ENCODE results near the gene MAMSTR. TPM values are rescaled to one million over a fixed set of nuclear protein-coding genes. Genes with fewer than 3 reads are reported as not detected.
A peak's percentile ranks its signal among the peaks of the same experiment; 100 is the strongest.
"Not testable (repeated sequence)": the region's sequence is repeated elsewhere in the genome, so short reads cannot be mapped to it uniquely, and the experiment has no call there.

The MAMSTR gene
- total and polyA plus RNA-seq, 2 experiments from 2014 or later: 0.22 to 2.7 TPM

DNA sequence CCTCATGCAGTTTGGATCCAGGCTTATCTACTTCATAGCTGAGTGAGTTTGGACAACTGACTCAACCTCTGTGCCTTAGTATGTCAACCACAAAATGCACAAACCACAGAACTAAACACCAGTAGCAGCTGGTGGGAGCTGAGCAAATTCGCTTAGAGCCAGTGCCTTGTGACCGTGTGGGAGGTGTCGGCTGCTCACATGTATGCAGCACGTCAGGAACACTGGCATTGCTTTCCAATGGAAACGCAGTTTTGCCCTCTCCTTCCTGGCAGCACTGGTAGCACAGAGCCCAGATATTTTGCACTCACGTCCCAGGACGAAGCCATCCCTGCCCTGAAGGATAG, 38.4 kb downstream of the MAMSTR start:
- no peak overlapping the region for H3K4me2 ChIP-seq (ENCODE audit: unreplicated experiment)
- no peak overlapping the region for H3K27ac ChIP-seq
- H3F3A ChIP-seq (ENCODE audit: insufficient read depth): no peaks in the 10 kb centered on the region
- no peak overlapping the region for H3K4me3 ChIP-seq
- H2AFZ ChIP-seq: no peak overlapping the region
- peak; percentile 25 for DNase-seq
- no peaks in the 10 kb centered on the region for H3K4me1 ChIP-seq (ENCODE audit: insufficient read depth)
- 73 to 78% methylated on average over 7 of the region's 7 CpGs for WGBS, 2 experiments (ENCODE audit: low coverage in 1 of 2, low lambda C conversion rate in 2 of 2, missing lambda C conversion rate in 2 of 2)
- H3K9me3 ChIP-seq (ENCODE audit: low read depth): no peaks in the 10 kb centered on the region
- H3K36me3 ChIP-seq (ENCODE audit: low read depth): no peaks in the 10 kb centered on the region
- in situ Hi-C loops (cut with MboI): no loop called here
- no peak for TF ChIP-seq EZH2 (IDR thresholded peaks at IDR 0.05; ENCODE audit: insufficient read depth, poor library complexity, severe bottlenecking)
- TF ChIP-seq EZH2phosphoT487 (IDR thresholded peaks at IDR 0.05; ENCODE audit: insufficient read depth, low read depth): no peak
- H4K20me1 ChIP-seq (ENCODE audit: insufficient read depth): no peaks in the 10 kb centered on the region
- no peaks in the 10 kb centered on the region for H3K9me2 ChIP-seq (ENCODE audit: insufficient read depth)
- H3K9ac ChIP-seq: no peak overlapping the region
- no peaks in the 10 kb centered on the region for H3K27me3 ChIP-seq (replicated peaks; ENCODE audit: insufficient read depth)
- H3K79me2 ChIP-seq (ENCODE audit: insufficient read depth): no peaks in the 10 kb centered on the region

DNA sequence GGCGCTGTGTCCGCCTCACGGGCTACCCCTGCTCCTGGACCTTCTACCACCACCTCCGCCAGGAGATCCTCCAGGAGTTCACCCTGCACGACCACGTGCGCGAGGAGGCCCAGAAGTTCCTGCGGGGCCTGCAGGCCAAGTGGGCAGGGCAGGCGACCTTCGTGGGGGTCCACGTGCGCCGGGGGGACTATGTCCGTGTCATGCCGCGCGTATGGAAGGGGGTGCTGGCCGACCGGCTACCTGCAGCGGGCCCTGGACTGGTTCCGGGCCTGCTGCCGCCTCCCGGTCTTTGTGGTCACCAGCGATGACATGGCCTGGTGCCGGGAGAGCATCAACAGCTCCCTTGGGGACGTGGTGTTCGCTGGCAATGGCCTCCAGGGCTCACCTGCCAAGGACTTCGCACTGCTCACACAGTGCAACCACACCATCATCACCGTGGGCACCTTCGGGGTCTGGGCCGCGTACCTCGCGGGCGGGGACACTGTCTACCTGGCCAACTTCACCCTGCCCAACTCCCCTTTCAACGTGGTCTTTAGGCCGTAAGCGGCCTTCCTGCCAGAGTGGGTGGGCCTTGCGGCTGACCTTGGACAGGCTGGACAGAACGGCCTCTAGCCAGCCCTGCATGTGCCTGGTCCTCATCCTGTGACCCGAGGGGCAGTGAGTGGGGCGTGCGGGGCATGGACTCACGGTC, 38.9 kb downstream of the MAMSTR start:
- no peaks in the 10 kb centered on the region for H4K20me1 ChIP-seq (ENCODE audit: insufficient read depth)
- H3K9me2 ChIP-seq (ENCODE audit: insufficient read depth): no peaks in the 10 kb centered on the region
- in situ Hi-C loops (cut with MboI): no loop called here
- H3K27ac ChIP-seq: no peak overlapping the region
- H3K4me1 ChIP-seq (ENCODE audit: insufficient read depth): no peaks in the 10 kb centered on the region
- H2AFZ ChIP-seq: no peak overlapping the region
- no peaks in the 10 kb centered on the region for H3F3A ChIP-seq (ENCODE audit: insufficient read depth)
- DNase-seq: no peak
- TF ChIP-seq EZH2phosphoT487 (IDR thresholded peaks at IDR 0.05; ENCODE audit: insufficient read depth, low read depth): no peak
- no peak for TF ChIP-seq EZH2 (IDR thresholded peaks at IDR 0.05; ENCODE audit: insufficient read depth, poor library complexity, severe bottlenecking)
- no peaks in the 10 kb centered on the region for H3K9me3 ChIP-seq (ENCODE audit: low read depth)
- WGBS, 2 experiments (ENCODE audit: low coverage in 1 of 2, low lambda C conversion rate in 2 of 2, missing lambda C conversion rate in 2 of 2): 86% methylated on average over 36 to 45 of the region's 45 CpGs
- no peaks in the 10 kb centered on the region for H3K79me2 ChIP-seq (ENCODE audit: insufficient read depth)
- H3K27me3 ChIP-seq (replicated peaks; ENCODE audit: insufficient read depth): no peaks in the 10 kb centered on the region
- no peak overlapping the region for H3K9ac ChIP-seq
- H3K36me3 ChIP-seq (ENCODE audit: low read depth): no peaks in the 10 kb centered on the region
- H3K4me2 ChIP-seq (ENCODE audit: unreplicated experiment): no peak overlapping the region
- H3K4me3 ChIP-seq: no peak overlapping the region

DNA sequence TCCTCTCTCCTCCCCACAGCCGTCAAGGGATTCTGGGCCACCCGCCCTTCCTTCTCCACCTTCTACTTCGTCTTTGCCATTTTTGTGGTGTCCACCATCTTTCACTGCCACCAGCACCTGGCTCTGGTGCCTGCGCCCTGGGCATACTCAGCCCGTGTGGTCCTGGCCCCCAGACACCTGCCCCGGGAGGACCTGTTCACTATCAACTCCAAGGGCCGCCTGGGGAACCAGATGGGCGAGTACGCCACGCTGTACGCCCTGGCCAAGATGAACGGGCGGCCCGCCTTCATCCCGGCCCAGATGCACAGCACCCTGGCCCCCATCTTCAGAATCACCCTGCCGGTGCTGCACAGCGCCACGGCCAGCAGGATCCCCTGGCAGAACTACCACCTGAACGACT, 39.5 kb downstream of the MAMSTR start:
- in situ Hi-C loops (cut with MboI); H3K9ac ChIP-seq; H3K27me3 ChIP-seq (replicated peaks; ENCODE audit: insufficient read depth); H4K20me1 ChIP-seq (ENCODE audit: insufficient read depth); H3K4me2 ChIP-seq (ENCODE audit: unreplicated experiment); DNase-seq; H3K27ac ChIP-seq; H3K4me1 ChIP-seq (ENCODE audit: insufficient read depth); H3K9me3 ChIP-seq (ENCODE audit: low read depth); H2AFZ ChIP-seq; H3K4me3 ChIP-seq; H3K36me3 ChIP-seq (ENCODE audit: low read depth); H3K9me2 ChIP-seq (ENCODE audit: insufficient read depth); H3K79me2 ChIP-seq (ENCODE audit: insufficient read depth); H3F3A ChIP-seq (ENCODE audit: insufficient read depth): not testable (repeated sequence)
- 76 to 82% methylated on average over 15 to 19 of the region's 19 CpGs for WGBS, 2 experiments (ENCODE audit: low coverage in 1 of 2, low lambda C conversion rate in 2 of 2, missing lambda C conversion rate in 2 of 2)

DNA sequence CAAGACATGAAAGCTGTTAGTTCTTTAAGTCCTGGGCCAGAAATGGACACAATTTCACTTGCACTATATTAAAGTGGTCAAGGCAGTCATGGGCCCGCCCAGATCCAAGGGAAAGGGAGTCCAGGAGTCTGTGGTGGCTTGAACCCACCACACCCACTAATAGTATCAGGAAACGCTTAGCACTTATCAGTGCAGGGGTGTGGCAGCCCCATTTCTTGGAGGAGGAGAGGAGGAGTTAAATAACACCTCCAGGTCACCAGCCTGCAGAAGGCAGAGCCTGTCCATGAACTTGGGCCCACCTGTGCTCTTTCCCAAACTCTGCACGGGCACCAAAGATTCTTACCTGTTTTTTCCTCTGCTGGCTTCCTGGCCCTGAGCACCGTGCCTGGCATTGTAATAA, 41.3 kb downstream of the MAMSTR start:
- in situ Hi-C loops (cut with MboI): no loop called here

DNA sequence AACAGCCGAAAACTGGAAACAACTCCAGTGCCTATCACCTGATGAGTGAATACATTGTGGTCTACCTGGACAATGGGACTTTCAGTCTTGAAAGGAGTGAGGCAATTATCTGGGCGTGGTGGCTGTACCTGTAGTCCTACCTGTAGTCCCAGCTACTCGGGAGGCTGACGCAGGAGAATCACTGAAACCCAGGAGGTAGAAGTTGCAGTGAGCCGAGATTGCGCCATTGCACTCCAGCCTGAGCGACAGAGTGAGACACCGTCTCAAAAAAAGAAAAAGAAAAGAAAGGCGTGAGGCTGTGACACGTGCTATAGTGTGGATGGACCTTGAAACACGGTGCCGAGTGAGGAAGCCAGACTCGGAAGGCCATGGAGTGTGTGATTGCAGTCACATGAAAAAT, 42.6 kb downstream of the MAMSTR start:
- Histone ChIP-seq H3K27ac (no peak overlapping the region), H3K4me1 (ENCODE audit: insufficient read depth) (no peaks in the 10 kb centered on the region), H3K9me3 (ENCODE audit: low read depth) (no peaks in the 10 kb centered on the region), H2AFZ (no peak overlapping the region), H3K27me3 (replicated peaks; ENCODE audit: insufficient read depth) (no peaks in the 10 kb centered on the region), H3K4me2 (ENCODE audit: unreplicated experiment) (no peak overlapping the region), H3K36me3 (ENCODE audit: low read depth) (no peaks in the 10 kb centered on the region), H3K79me2 (ENCODE audit: insufficient read depth) (no peaks in the 10 kb centered on the region), H3F3A (ENCODE audit: insufficient read depth) (no peaks in the 10 kb centered on the region), H3K9me2 (ENCODE audit: insufficient read depth) (no peaks in the 10 kb centered on the region), H4K20me1 (ENCODE audit: insufficient read depth) (no peaks in the 10 kb centered on the region), H3K9ac (no peak overlapping the region), H3K4me3 (no peak overlapping the region)
- no peak for TF ChIP-seq EZH2phosphoT487 (IDR thresholded peaks at IDR 0.05; ENCODE audit: insufficient read depth, low read depth)
- WGBS, 2 experiments (ENCODE audit: low coverage in 1 of 2, low lambda C conversion rate in 2 of 2, missing lambda C conversion rate in 2 of 2): 85 to 87% methylated on average over 13 of the region's 13 CpGs
- no peak for DNase-seq
- in situ Hi-C loops (cut with MboI): no loop called here

More for the DNA sequence above, 41.3 kb downstream of the MAMSTR start:
- H3K79me2 ChIP-seq (ENCODE audit: insufficient read depth): no peaks in the 10 kb centered on the region
- H4K20me1 ChIP-seq (ENCODE audit: insufficient read depth): no peaks in the 10 kb centered on the region
- H3K27ac ChIP-seq: no peak overlapping the region
- no peak overlapping the region for H3K9ac ChIP-seq
- TF ChIP-seq EZH2 (IDR thresholded peaks at IDR 0.05; ENCODE audit: insufficient read depth, poor library complexity, severe bottlenecking): no peak
- DNase-seq: no peak
- H3K9me2 ChIP-seq (ENCODE audit: insufficient read depth): no peaks in the 10 kb centered on the region
- no peak overlapping the region for H3K4me2 ChIP-seq (ENCODE audit: unreplicated experiment)
- no peaks in the 10 kb centered on the region for H3K4me1 ChIP-seq (ENCODE audit: insufficient read depth)
- no peaks in the 10 kb centered on the region for H3K27me3 ChIP-seq (replicated peaks; ENCODE audit: insufficient read depth)
- no peaks in the 10 kb centered on the region for H3F3A ChIP-seq (ENCODE audit: insufficient read depth)
- H3K36me3 ChIP-seq (ENCODE audit: low read depth): no peaks in the 10 kb centered on the region
- H3K9me3 ChIP-seq (ENCODE audit: low read depth): no peaks in the 10 kb centered on the region
- 68 to 70% methylated on average over 4 of the region's 4 CpGs for WGBS, 2 experiments (ENCODE audit: low coverage in 1 of 2, low lambda C conversion rate in 2 of 2, missing lambda C conversion rate in 2 of 2)
- no peak overlapping the region for H2AFZ ChIP-seq
- no peak overlapping the region for H3K4me3 ChIP-seq

Measured in GM23248 (cell line).